Inferior parietal cortex (tissue), 1 donor: ENCODE measurements around the gene MRPS18B.
"Not testable (repeated sequence)": the region's sequence is repeated elsewhere in the genome, so short reads cannot be mapped to it uniquely, and the experiment has no call there.

Source experiments
- DNase-seq: peaks from one replicate; pipeline ENCODE4 v3.0.0-alpha.2; 2016; ENCODE audit errors: extremely low spot score

Gene MRPS18B

GRCh38 chr6:30641048-30641447, 23.4 kb downstream of the MRPS18B start:
- no peak for DNase-seq

GRCh38 chr6:30643656-30644055, 26.0 kb downstream of the MRPS18B start:
- DNase-seq, result no peak

- no peak for DNase-seq
Measured at GRCh38 chr6:30644769-30645168, 27.1 kb downstream of the MRPS18B start.

GRCh38 chr6:30645989-30646388, 28.3 kb downstream of the MRPS18B start:
- DNase-seq, result no peak

- peak; percentile 93 for DNase-seq
Measured at GRCh38 chr6:30646450-30647241, 29.0 kb downstream of the MRPS18B start, which contains the start of gene C6orf136. TSS of gene C6orf136 (plus strand) at chr6:30647133. CDS start at chr6:30647232, 99 bp downstream.

GRCh38 chr6:30647242-30648116, 29.8 kb downstream of the MRPS18B start:
- peak; percentile 46 for DNase-seq

GRCh38 chr6:30651143-30651542, 33.5 kb downstream of the MRPS18B start:
- DNase-seq, result no peak

GRCh38 chr6:30654798-30655742, 37.4 kb downstream of the MRPS18B start:
- no peak for DNase-seq

- DNase-seq, result no peak
Measured at GRCh38 chr6:30655743-30656094, 38.1 kb downstream of the MRPS18B start.

GRCh38 chr6:30656513-30656912, 38.9 kb downstream of the MRPS18B start:
- DNase-seq, result no peak

GRCh38 chr6:30657454-30657853, 39.8 kb downstream of the MRPS18B start:
- DNase-seq, result no peak

GRCh38 chr6:30657922-30658321, 40.3 kb downstream of the MRPS18B start:
- not testable (repeated sequence) for DNase-seq

GRCh38 chr6:30664994-30665767, 47.5 kb downstream of the MRPS18B start:
- DNase-seq, result no peak

GRCh38 chr6:30666300-30666699, 48.7 kb downstream of the MRPS18B start:
- DNase-seq, result not testable (repeated sequence)

GRCh38 chr6:30670760-30671527, 53.3 kb downstream of the MRPS18B start:
- DNase-seq, result no peak

GRCh38 chr6:30672445-30673253, 55.0 kb downstream of the MRPS18B start, which contains the start of gene DHX16:
TSS of gene DHX16 (minus strand) at chr6:30673006. CDS start at chr6:30672841, 165 bp downstream.
- peak; percentile 98 for DNase-seq
